Skin of body (tissue), 2 donors: Measurements from ENCODE around the gene TRIM44. TPM values are rescaled to one million over a fixed set of nuclear protein-coding genes. Genes with fewer than 3 reads are reported as not detected.
"Not testable (repeated sequence)": the region's sequence is repeated elsewhere in the genome, so short reads cannot be mapped to it uniquely, and the experiment has no call there.

ENCODE experiments used
- DNase-seq: peaks from one replicate; lab custom pipeline; 2025; lab: John Stamatoyannopoulos, UW
- total RNA-seq: library from RNA; depleted of rRNA; stranded (reverse); fragments of >200 nt; gene quantifications from one replicate; pipeline ENCODE4 v1.2.3, GENCODE V29; 2014

TRIM44 gene
- total RNA-seq, 1 donor from 2014 or later: 10.7 TPM

- DNase-seq: no peak
These were observed 149.2 kb downstream of the TRIM44 start for GRCh38 chr11:35811783-35812182.

GRCh38 chr11:35812828-35813227 is 150.3 kb downstream of the TRIM44 start:
- DNase-seq: peak; percentile 68

- no peak for DNase-seq
These were observed 151.6 kb downstream of the TRIM44 start for GRCh38 chr11:35814081-35814695.

GRCh38 chr11:35814720-35815305 is 152.2 kb downstream of the TRIM44 start:
- DNase-seq: no peak

GRCh38 chr11:35815556-35816315 is 153.2 kb downstream of the TRIM44 start:
- DNase-seq: peak; percentile 96

- DNase-seq: no peak
These were observed 158.0 kb downstream of the TRIM44 start for GRCh38 chr11:35820614-35821013.

GRCh38 chr11:35822815-35823495 is 160.4 kb downstream of the TRIM44 start:
- no peak for DNase-seq

GRCh38 chr11:35823742-35824298 is 161.2 kb downstream of the TRIM44 start:
- DNase-seq: no peak

GRCh38 chr11:35825386-35825785 is 162.8 kb downstream of the TRIM44 start:
- no peak for DNase-seq

GRCh38 chr11:35826006-35826405 is 163.4 kb downstream of the TRIM44 start:
- DNase-seq: no peak

- no peak for DNase-seq
These were observed 164.4 kb downstream of the TRIM44 start for GRCh38 chr11:35826949-35827348.

GRCh38 chr11:35836205-35836604 is 173.6 kb downstream of the TRIM44 start:
- DNase-seq: no peak

- no peak for DNase-seq
These were observed 175.5 kb downstream of the TRIM44 start for GRCh38 chr11:35838071-35838470.

- not testable (repeated sequence) for DNase-seq
These were observed 176.3 kb downstream of the TRIM44 start for GRCh38 chr11:35838697-35839367.

- DNase-seq: no peak
These were observed 177.0 kb downstream of the TRIM44 start for GRCh38 chr11:35839368-35840161.

- no peak for DNase-seq
These were observed 179.2 kb downstream of the TRIM44 start for GRCh38 chr11:35841733-35842132.

GRCh38 chr11:35842958-35843357 is 180.4 kb downstream of the TRIM44 start:
- no peak for DNase-seq

GRCh38 chr11:35844579-35844978 is 182.0 kb downstream of the TRIM44 start:
- DNase-seq: no peak

GRCh38 chr11:35845860-35846259 is 183.3 kb downstream of the TRIM44 start:
- DNase-seq: no peak

GRCh38 chr11:35846874-35847273 is 184.3 kb downstream of the TRIM44 start:
- DNase-seq: no peak
